Skin epidermis (tissue), 12 donors: ENCODE results near the gene FAM13A.

Experiments used
- H3K27ac ChIP-seq, 21 experiments: fragments of 200-600 bp; sonication (generic) in 11 of 21; one replicate each; pipeline ENCODE4 v1.5.0; 2020; ENCODE audit warnings: mild to moderate bottlenecking in 3 of 21, inconsistent platforms in 2 of 21, moderate library complexity in 2 of 21
- H3K4me3 ChIP-seq, 7 experiments: fragments of 200-600 bp; sonication (generic) in 2 of 7; one replicate each; pipeline ENCODE4 v1.5.0; 2020; ENCODE audit warnings: inconsistent platforms in 2 of 7, mild to moderate bottlenecking in 2 of 7, moderate library complexity in 1 of 7

The FAM13A gene

DNA sequence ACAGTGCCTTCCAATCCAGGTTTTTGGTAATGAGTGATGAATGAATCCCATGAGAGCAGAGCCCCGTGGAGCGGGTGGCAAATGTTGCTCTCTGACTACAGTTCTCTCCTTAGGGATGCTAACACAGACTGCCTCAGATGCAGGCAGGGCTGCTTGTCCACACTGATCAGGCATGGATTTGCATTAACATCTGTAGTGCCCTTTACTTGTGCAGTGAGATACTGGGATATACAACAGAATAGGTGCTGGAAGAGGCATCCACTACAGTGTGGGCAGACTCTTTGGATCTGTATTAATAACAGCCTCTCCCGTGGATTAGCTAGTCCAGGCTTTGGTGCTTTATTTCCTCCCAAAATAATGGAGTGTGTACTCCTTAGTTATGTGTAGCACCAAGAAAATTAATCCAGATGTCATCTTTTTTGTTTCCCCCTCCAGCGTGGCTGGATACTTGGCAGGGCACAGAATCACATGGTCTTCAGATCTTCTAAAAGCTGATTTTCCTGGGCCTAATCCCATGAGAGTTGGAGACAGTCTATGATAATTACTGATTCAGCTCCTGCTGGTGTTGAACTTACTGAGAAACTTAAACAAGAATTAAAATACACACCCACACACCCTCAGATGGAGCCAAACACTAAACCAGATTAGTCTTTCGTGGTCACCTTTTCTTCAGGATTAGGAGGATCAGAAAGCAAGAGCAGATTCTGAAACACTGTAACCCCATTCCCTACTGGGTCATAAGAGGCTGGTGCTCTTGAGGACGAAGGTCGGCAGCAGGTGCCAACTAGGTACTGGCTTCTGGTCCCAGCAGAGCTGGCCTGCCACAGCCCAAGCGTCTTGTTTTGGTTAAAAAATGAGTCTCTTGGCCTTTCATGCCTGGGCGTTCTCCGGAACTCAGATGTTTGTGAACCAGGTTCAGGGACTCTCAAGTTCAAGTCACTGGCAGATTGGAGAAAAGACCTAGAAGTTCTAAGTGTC lies 336.2 kb downstream of the FAM13A start:
- peak overlapping the region in 1 of 21 experiments; percentile 20 for H3K27ac ChIP-seq
- H3K4me3 ChIP-seq = no peak overlapping the region

DNA sequence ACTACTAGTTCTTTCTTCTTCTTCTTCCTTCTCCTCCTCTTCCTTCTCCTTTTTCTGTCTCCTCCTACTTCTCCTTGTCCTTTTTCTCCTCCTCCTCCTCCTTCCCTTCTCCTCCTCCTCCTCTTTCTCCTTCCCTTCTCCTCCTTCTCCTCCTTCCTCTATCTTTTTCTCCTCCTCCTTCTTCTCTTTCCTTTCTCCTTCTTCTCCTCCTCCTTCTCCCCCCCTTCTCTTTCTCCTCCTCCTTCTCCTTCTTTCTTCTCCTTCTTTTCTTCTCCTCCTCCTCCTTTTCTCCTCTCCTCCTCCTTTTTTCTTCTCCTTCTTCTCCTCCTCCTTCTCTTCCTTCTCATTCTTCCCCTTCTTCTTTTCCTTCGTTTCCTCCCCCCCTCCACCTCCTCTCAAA lies 337.6 kb downstream of the FAM13A start:
- Histone ChIP-seq H3K4me3 (no peak overlapping the region), H3K27ac (no peak overlapping the region)

DNA sequence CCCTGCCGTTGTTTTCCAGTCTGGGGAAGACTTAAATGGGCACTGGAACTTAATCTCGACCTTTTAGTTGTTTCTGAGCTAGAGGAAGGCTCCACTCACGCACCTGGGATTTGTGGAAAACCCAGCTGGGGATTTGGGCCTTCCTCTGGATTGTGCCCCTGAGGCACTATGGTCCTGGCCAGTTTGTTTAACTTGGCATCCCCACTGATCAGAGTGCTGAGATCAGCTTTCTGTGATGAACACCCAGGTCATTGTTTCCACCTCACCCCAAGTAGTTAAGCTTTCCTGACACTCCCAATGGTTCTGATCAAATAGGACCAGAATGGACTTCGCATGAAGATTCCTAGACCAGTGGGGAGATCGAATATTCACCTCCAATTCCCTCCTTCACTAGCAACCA lies 338.9 kb downstream of the FAM13A start:
- Histone ChIP-seq H3K4me3 (no peak overlapping the region), H3K27ac (no peak overlapping the region)

DNA sequence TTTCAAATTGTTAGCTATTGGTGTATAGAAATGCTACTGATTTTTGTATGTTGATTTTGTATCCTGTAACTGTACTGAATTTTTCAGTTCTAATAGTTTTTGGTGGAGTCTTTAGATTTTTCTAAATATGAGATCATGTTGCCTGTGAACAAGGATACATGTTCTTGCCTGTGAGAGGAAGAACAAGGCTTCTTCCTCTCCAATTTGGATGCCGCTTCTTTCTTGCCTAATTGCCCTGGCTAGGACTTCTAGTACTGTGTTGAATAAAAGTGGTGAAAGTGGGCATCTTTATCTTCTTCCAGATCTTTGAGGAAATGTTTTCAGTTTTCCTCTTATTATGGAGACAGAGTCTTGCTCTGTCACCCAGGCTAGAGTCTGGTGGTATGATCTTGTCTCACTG lies 343.2 kb downstream of the FAM13A start:
- H3K4me3 ChIP-seq = no peak overlapping the region
- no peak overlapping the region for H3K27ac ChIP-seq

- H3K4me3 ChIP-seq = no peak overlapping the region
- H3K27ac ChIP-seq = no peak overlapping the region
Observed at GRCh38 chr4:88709989-88710388, 347.0 kb downstream of the FAM13A start.

DNA sequence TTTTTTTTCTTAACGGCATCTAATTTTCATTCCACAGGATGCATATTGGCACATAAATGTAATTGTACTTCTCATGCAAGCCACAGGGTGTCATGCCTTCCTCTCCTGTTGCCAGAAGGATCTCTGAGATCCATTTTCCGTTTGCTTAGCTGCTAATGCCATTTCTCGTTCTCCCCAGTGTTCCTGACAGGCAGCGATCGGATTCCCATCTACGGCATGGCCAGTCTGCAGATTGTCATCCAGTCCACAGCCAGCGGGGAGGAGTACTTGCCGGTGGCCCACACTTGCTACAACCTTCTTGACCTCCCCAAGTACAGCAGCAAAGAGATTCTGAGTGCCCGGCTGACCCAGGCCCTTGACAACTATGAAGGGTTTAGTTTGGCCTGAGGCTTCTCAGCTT lies 350.4 kb downstream of the FAM13A start:
- no peak overlapping the region for H3K4me3 ChIP-seq
- peak overlapping the region in 4 of 21 experiments; percentile 12 to 53 (median 40) for H3K27ac ChIP-seq

- Histone ChIP-seq H3K27ac (peak overlapping the region in 4 of 21 experiments; percentile 14 to 53 (median 19)), H3K4me3 (no peak overlapping the region)
Observed at GRCh38 chr4:88705805-88706492, 351.0 kb downstream of the FAM13A start.

GRCh38 chr4:88705223-88705622 lies 351.8 kb downstream of the FAM13A start:
- H3K4me3 ChIP-seq = no peak overlapping the region
- no peak overlapping the region for H3K27ac ChIP-seq

DNA sequence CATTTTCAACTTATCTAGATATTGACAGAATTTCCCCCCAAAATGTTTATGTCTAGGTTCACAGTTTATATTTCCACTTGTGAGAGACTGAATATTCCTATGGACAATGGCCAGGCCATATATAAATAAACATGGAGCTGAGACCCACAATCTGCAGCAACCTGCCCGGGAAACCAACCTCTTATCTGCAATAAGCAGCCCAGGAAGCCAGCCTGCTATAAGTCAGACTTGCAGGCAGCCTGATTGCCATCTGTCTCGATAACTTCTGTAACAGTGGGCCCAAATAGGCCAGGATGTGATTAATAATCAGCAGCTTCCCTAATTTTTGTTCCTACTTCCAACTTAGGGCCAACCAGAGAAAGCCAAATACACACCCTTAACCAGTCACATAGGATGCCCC lies 354.2 kb downstream of the FAM13A start:
- no peak overlapping the region for H3K27ac ChIP-seq
- H3K4me3 ChIP-seq = no peak overlapping the region

DNA sequence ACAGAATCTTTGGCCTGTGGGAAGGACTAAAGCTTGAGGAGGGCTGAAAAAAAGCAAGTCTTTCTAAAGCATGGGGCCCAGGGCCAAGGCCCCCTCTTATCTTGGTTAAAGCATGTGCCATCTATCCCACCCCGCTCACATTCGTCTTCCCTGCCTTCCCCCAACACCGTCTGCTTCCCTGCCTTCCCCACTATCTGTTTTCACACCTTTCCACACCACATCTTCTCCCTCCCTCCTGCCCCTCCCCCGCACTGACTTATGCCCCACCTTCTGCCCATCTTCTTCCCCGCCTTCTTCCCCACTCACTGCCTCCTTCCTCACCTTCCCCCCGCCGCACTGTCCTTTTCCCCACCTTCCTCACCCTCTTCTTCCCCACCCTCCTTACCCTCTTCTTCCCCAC lies 358.5 kb downstream of the FAM13A start:
- peak overlapping the region in 2 of 21 experiments; percentile 0 to 77 for H3K27ac ChIP-seq
- H3K4me3 ChIP-seq = no peak overlapping the region

DNA sequence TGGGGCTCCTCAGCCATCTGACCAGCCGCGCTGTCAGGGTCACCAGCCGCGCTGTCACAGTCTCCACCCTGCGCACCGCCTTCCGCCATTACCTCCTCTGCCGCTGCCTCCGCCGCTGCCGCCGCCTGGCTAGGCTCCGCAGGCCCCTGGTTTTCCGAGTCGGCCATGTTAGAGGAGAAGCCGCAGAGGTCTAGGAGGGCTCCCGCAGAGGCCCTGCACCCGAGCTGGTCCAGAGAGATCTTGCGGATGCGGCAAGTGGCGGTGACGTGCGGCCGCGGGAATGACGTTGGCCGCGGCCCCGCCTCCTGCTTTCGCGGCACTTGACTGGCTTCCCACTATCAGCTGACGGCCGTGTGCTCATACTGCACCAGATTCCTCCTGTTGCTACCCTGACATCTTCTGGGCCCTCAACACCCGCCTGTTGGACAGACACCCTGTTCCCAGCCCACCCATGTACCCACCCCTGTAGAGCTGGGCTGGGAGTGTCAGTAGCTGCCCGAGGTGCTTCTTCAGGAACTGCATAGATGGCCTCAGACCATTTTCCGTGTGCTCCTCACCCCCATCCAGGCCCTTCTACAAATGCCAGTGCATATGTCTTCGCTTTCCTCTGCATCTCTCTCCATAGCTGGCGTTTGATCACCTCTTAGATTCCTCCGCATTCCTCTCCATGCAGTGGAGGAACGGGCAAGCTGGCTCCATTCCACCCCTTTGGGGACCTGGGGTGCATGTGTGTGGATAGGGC lies 359.2 kb downstream of the FAM13A start, which contains the start of gene NAP1L5:
Gene NAP1L5 (minus strand): TSS at position 242 of the 742 bp plus-strand sequence. CDS start 75 bp downstream, at position 167.
- peak within 1 kb of the TSS in 17 of 21 experiments; percentile 0 to 81 (median 64) for H3K27ac ChIP-seq
- peak within 1 kb of the TSS; percentile 42 to 63 (median 53) for H3K4me3 ChIP-seq

GRCh38 chr4:88697141-88697540 lies 359.8 kb downstream of the FAM13A start:
- Histone ChIP-seq H3K27ac (peak overlapping the region in 16 of 21 experiments; percentile 1 to 81 (median 66)), H3K4me3 (peak overlapping the region; percentile 42 to 63 (median 53))

DNA sequence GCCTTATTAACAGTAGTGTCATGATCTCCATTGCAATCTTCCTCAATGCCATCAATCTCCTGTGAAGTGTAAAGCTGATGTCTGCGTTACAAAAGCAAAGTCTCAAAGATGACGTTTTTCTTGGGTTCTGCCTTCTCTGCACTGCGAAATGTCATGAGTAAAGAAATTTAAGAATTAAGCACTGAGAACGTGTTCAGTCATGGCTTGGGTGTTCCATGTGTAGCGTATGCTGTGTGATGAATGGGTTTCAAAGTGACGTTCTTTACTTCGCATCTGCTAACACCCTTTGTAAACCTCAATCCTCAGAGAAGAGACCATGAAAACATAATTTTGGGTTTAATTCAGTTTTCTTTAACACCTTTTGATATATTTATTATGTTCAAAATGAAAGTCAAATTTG lies 360.4 kb downstream of the FAM13A start:
- peak overlapping the region in 5 of 7 experiments; percentile 42 to 63 (median 56) for H3K4me3 ChIP-seq
- peak overlapping the region in 2 of 21 experiments; percentile 72 to 77 for H3K27ac ChIP-seq

DNA sequence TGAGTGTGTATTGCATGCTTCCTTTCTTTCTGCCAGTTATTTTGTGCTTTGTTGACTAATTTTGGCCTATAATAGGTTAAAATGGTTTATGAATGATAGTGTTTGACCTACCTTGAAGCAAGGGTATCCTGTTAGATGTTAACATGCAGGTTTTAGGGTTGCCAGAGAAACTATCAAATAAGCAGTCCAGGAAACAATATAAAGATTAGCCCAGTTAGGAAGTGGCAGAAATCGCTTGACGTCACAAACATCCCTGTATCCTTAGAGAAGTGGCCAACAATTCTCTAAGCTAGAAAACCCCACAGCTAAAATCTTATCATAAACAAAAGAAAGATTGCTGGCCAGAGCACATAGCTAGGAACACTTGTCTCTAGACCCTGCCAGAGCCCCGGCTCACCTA lies 363.2 kb downstream of the FAM13A start:
- Histone ChIP-seq H3K4me3 (no peak overlapping the region), H3K27ac (no peak overlapping the region)

DNA sequence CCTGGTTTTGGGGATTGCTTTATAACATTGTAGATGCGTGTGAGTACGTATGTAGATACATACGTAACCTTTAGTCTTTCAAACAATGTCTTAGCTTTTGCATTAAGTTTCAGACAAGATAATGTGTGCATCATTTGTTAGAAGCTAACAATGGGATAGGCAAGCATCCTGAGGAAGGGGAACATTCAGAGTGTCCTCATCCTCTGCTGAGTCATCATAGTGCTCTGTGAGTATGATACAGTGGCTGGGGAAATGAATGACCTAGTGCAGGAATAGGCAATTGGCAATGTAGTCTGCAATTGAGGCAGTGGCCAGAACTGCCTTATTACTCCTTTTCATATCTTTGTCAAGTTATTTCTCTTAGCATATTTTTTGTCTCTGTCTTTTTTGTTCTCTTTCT lies 366.6 kb downstream of the FAM13A start:
- Histone ChIP-seq H3K27ac (no peak overlapping the region), H3K4me3 (no peak overlapping the region)

DNA sequence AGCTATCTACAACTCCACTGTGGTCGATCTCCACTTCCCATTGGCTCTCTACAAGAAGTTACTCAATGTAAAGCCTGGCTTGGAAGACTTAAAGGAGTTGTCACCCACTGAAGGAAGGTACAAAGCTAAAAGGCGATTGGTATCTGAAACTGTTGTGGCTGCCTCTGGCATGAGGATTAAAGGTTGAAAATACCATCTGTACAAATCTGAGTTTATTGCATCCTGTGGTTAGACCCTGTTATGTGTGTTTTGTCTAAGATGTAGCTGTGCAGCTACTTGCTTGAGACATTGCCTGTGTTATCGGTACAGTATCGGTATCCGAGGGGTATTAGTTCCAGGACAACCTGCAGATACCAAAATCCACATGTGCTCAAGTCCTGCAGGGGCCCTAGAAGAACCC lies 375.8 kb downstream of the FAM13A start:
- no peak overlapping the region for H3K4me3 ChIP-seq
- H3K27ac ChIP-seq = no peak overlapping the region
